ENCODE data around the gene MRO. TPM values are rescaled to one million over a fixed set of nuclear protein-coding genes. Genes with fewer than 3 reads are reported as not detected.

MRO gene
- total RNA-seq, 1 experiment from 2014 or later, result 0.84 TPM

GRCh38 chr18:50842846-50843245 is 23.0 kb upstream of the MRO start:
- Histone ChIP-seq H4K20me1 (ENCODE audit: insufficient read depth) (no peaks in the 10 kb centered on the region), H3K4me2 (ENCODE audit: low read length) (no peak overlapping the region), H3K4me1 (ENCODE audit: control insufficient read depth in 1 of 2, insufficient read depth in 2 of 2, low read length in 2 of 2) (peaks cover 0 to 9% of the 10 kb centered on the region in 2 experiments; a peak in 2 of 4 replicates), H2AFZ (ENCODE audit: low read depth, low read length, poor library complexity, severe bottlenecking) (no peak overlapping the region), H3K27me3 (ENCODE audit: insufficient read depth, low read length) (no peaks in the 10 kb centered on the region), H3K4me3 (replicated peaks in 1 of 2; ENCODE audit: low read depth in 1 of 2, low read length in 2 of 2) (no peak overlapping the region), H3K9ac (ENCODE audit: low read length) (no peak overlapping the region), H3K79me2 (ENCODE audit: insufficient read depth, low read length) (no peaks in the 10 kb centered on the region), H3K27ac (ENCODE audit: low read depth, low read length) (no peak overlapping the region), H3K9me2 (ENCODE audit: insufficient read depth) (no peaks in the 10 kb centered on the region), H3K9me3 (ENCODE audit: control insufficient read depth in 1 of 2, insufficient read depth in 1 of 2, low read depth in 1 of 2, low read length in 2 of 2) (no peaks in the 10 kb centered on the region), H3K36me3 (ENCODE audit: control insufficient read depth in 1 of 2, insufficient read depth in 2 of 2, low read length in 2 of 2) (no peaks in the 10 kb centered on the region)
- ChIA-PET CTCF (no interaction called here), RAD21 (ENCODE audit: low non-redundant PET in 1 of 2, low total read pairs in 2 of 2, uncharacterized antibody in 2 of 2, unreplicated experiment in 2 of 2) (no interaction called here), POLR2A (no interaction called here)
- intact Hi-C loops (cut with micrococcal nuclease), result no loop called here
- DNase-seq (ENCODE audit: low read depth, low spot score) (no peak), ATAC-seq (no peak)
- BruUV-seq (replicated peaks), result no TSS peak
- TF ChIP-seq POLR2A (IDR thresholded peaks at IDR 0.05; ENCODE audit: borderline replicate concordance, extremely low read depth, insufficient read depth, insufficient read length), result no peak
- no peak for TF ChIP-seq CTCF (IDR thresholded peaks at IDR 0.05 in 2 of 3, conservative IDR thresholded peaks at IDR 0.05 in 1 of 3; ENCODE audit: borderline replicate concordance in 1 of 3, insufficient read depth in 1 of 3, low read depth in 2 of 3, low read length in 2 of 3)

DNA sequence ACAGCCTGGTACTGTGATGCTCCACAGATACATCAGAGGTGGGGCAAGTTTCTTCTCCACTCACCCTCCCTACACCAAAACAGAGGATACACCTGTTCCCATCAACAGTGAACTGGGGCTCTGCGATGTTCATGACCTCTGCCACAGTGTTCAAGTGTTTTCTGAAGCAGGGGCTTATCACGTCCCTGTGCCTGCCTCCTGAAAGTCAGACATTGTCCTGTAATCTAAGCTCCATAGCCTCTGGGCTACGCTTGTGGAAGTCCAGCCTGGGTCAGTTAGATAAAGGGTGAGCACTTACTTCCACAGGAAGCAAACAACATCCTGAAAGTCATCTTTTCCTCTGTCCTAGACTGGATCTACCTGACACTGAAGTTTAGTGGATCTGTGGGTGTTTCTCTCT is 20.2 kb upstream of the MRO start:
- intact Hi-C loops (cut with micrococcal nuclease), result no loop called here
- BruUV-seq (replicated peaks), result no TSS peak

More for the DNA sequence above, 20.2 kb upstream of the MRO start:
- Histone ChIP-seq H3K4me2 (ENCODE audit: low read length) (no peak overlapping the region), H3K79me2 (ENCODE audit: insufficient read depth, low read length) (no peaks in the 10 kb centered on the region), H3K9me3 (ENCODE audit: control insufficient read depth in 1 of 2, insufficient read depth in 1 of 2, low read depth in 1 of 2, low read length in 2 of 2) (no peaks in the 10 kb centered on the region), H3K4me3 (replicated peaks in 1 of 2; ENCODE audit: low read depth in 1 of 2, low read length in 2 of 2) (no peak overlapping the region), H3K9me2 (ENCODE audit: insufficient read depth) (no peaks in the 10 kb centered on the region), H4K20me1 (ENCODE audit: insufficient read depth) (no peaks in the 10 kb centered on the region), H3K36me3 (ENCODE audit: control insufficient read depth in 1 of 2, insufficient read depth in 2 of 2, low read length in 2 of 2) (no peaks in the 10 kb centered on the region), H3K27me3 (ENCODE audit: insufficient read depth, low read length) (no peaks in the 10 kb centered on the region), H3K4me1 (ENCODE audit: control insufficient read depth in 1 of 2, insufficient read depth in 2 of 2, low read length in 2 of 2) (peaks cover 9 to 26% of the 10 kb centered on the region in 2 experiments), H2AFZ (ENCODE audit: low read depth, low read length, poor library complexity, severe bottlenecking) (no peak overlapping the region), H3K27ac (ENCODE audit: low read depth, low read length) (no peak overlapping the region), H3K9ac (ENCODE audit: low read length) (no peak overlapping the region)
- DNase-seq (ENCODE audit: low read depth, low spot score), result no peak
- no peak for ATAC-seq
- RAD21 ChIA-PET (ENCODE audit: low non-redundant PET in 1 of 2, low total read pairs in 2 of 2, uncharacterized antibody in 2 of 2, unreplicated experiment in 2 of 2), result no interaction called here
- CTCF ChIA-PET, result no interaction called here
- POLR2A ChIA-PET, result no interaction called here
- no peak for TF ChIP-seq ZBTB33 (IDR thresholded peaks at IDR 0.05; ENCODE audit: extremely low read depth, insufficient replicate concordance, low read length)
- TF ChIP-seq CBX3 (IDR thresholded peaks at IDR 0.05; ENCODE audit: low read depth), result no peak
- no peak for TF ChIP-seq ELF1 (IDR thresholded peaks at IDR 0.05; ENCODE audit: borderline replicate concordance, low read depth)
- TF ChIP-seq SIN3A (IDR thresholded peaks at IDR 0.05; ENCODE audit: low read depth), result no peak
- no peak for TF ChIP-seq JUND (IDR thresholded peaks at IDR 0.05)
- TF ChIP-seq YY1 (IDR thresholded peaks at IDR 0.05; ENCODE audit: extremely low read depth, insufficient replicate concordance, low read depth, low read length), result no peak
- TF ChIP-seq REST (IDR thresholded peaks at IDR 0.05; ENCODE audit: low read depth), result no peak
- TF ChIP-seq EZH2 (IDR thresholded peaks at IDR 0.05), result no peak
- no peak for TF ChIP-seq CEBPB (IDR thresholded peaks at IDR 0.05; ENCODE audit: low read depth)
- TF ChIP-seq, protein P1, sequence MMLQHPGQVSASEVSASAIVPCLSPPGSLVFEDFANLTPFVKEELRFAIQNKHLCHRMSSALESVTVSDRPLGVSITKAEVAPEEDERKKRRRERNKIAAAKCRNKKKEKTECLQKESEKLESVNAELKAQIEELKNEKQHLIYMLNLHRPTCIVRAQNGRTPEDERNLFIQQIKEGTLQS (IDR thresholded peaks at IDR 0.05), result no peak
- no peak for TF ChIP-seq TCF7L2 (IDR thresholded peaks at IDR 0.05; ENCODE audit: borderline replicate concordance, extremely low read depth, insufficient read depth, insufficient read length)
- no peak for TF ChIP-seq SRF (IDR thresholded peaks at IDR 0.05; ENCODE audit: low read depth)

All from HCT116 (cell line).